Adrenal gland (tissue), 12 donors: ENCODE results near the gene DAPK2. TPM values are rescaled to one million over a fixed set of nuclear protein-coding genes. Genes with fewer than 3 reads are reported as not detected.

Source experiments
- DNase-seq, 7 donors: peaks; one replicate each; pipeline ENCODE4 v3.0.0-alpha.2; 2019 to 2020
- H3K27ac ChIP-seq, 5 donors: fragments of 200-600 bp; sonication (generic) in 4 of 5; 1 replicate in 3 of 5; 2 replicates in 2 of 5; pipeline versions ENCODE4 v1.5.1 to v1.8.0; 2016 to 2020; ENCODE audit warnings: mild to moderate bottlenecking in 1 of 5
- H3K27me3 ChIP-seq: fragments of 200-600 bp; 2 replicates; pipeline ENCODE4 v1.8.0; 2021
- H3K36me3 ChIP-seq, 2 donors: fragments of 200-600 bp; replicated peaks in 1 of 2; 1 replicate in 1 of 2; 2 replicates in 1 of 2; pipeline versions ENCODE4 v1.5.1 to v1.8.0; 2018 to 2022
- H3K4me1 ChIP-seq, 2 donors: fragments of 200-600 bp; replicated peaks in 1 of 2; 1 replicate in 1 of 2; 2 replicates in 1 of 2; pipeline versions ENCODE4 v1.5.1 to v1.8.0; 2018 to 2021
- H3K4me3 ChIP-seq, 4 donors: fragments of 200-600 bp; sonication (generic) in 3 of 4; one replicate each; pipeline ENCODE4 v1.5.1; 2016 to 2018
- H3K9me3 ChIP-seq, 3 donors: fragments of 200-600 bp; sonication (generic) in 1 of 3; replicated peaks in 1 of 3; 1 replicate in 2 of 3; 2 replicates in 1 of 3; pipeline versions ENCODE4 v1.5.1 to v1.8.0; 2016 to 2021
- POLR2A ChIP-seq, 2 donors: fragments of 450-650 bp; IDR thresholded peaks; one replicate each; pipeline ENCODE4 v1.6.1; 2017; ENCODE audit warnings: antibody characterized with exemption in 2 of 2, mild to moderate bottlenecking in 2 of 2, moderate library complexity in 1 of 2
- WGBS, 4 donors: extraction: QIAGEN DNeasy Blood & Tissue Kit in 2 of 4; methylation state at CpG; one replicate each; pipeline versions ENCODE4 v1.1.5 to v1.1.7; 2013 to 2017; 5-methylcytosine and 5-hydroxymethylcytosine counted together
- intact Hi-C, 2 donors: fragments of 100-400 bp; cut with DNase I; formaldehyde crosslinking; loops; one replicate each; pipeline versions ENCODE4 v1.14.1 to v1.15.0; 2022 to 2023
- polyA plus RNA-seq, 3 donors: library from polyadenylated mRNA; stranded (reverse); fragments of 200-250 nt in 2 of 3; fragments of 350-450 nt in 1 of 3; fragmentation: Illumina TruSeq in 1 of 3; extraction: RNeasy Lipid Tissue Mini Kit (QIAGEN cat#74804) in 1 of 3; gene quantifications; one replicate each; pipeline ENCODE4 v1.2.3, GENCODE V29; 2013 to 2014
- total RNA-seq, 9 donors: library from RNA; depleted of rRNA in 4 of 9; stranded (reverse); fragments of >200 nt in 4 of 9; fragments of 120-200 nt in 1 of 9; fragmentation: NEBNext Ultra II Directional in 1 of 9; extraction: Animal tissue kit (Norgen Biotek cat#: 25700) in 1 of 9; gene quantifications; one replicate each; pipeline versions ENCODE4 v1.1.0 to v1.2.4, GENCODE V29; 2013 to 2023
- TF ChIP-seq, protein P1 (sequence below), 6 experiments: fragments of 450-650 bp in 4 of 6; fragments of 200-600 bp in 2 of 6; sonication (generic) in 1 of 6; IDR thresholded peaks; 1 replicate in 5 of 6; 2 replicates in 1 of 6; pipeline versions ENCODE4 v1.5.1 to v1.8.0; 2016 to 2021; ENCODE audit warnings: antibody characterized with exemption in 6 of 6, mild to moderate bottlenecking in 2 of 6, moderate library complexity in 1 of 6
- donor health status: healthy with polysubstance abuse.
- donor health status: Bipolar disorder and iron deficiency.
- donor health status: DM: yes; HTN: yes; CAD: no.
- donor health status: DM: no; HTN: no; CAD: no.
- donor health status: DM: no; HTN: no; CAD: no.
- donor health status: DM: yes; HTN: yes; CAD: no.

Gene DAPK2
- total and polyA plus RNA-seq, 12 donors: 0.97 to 8.7 (median 6.1) TPM

DNA sequence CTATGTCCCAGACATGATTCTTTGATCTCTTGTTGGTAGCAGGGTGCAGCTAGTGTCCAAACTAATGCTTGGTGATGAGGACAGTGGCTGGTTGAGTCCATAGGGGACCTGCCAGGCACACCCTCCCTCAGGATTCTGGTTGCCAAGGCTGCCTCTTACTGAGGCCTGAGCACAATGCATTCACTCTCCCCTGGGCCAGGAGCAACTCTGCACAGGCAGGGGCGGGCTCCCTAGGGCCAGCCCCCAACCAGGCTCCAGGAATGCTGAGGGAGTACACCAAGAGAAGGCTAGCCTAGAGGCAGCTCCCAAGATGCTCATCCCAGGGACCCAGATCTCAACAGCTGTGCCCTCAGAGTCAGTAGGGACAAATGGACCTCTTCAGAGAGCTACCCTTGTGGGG, 166.3 kb downstream of the DAPK2 start:
- peaks cover 4 to 12% of the 10 kb centered on the region in 2 donors for H3K4me1 ChIP-seq
- WGBS, 4 donors: 100% methylated on average over 1 of the region's 1 CpG; no CpG with 5 or more reads in 2 of the 4 donors
- no peaks in the 10 kb centered on the region for H3K9me3 ChIP-seq
- H3K27me3 ChIP-seq: no peaks in the 10 kb centered on the region
- TF ChIP-seq POLR2A (IDR thresholded peaks at IDR 0.05): no peak
- TF ChIP-seq, protein P1, sequence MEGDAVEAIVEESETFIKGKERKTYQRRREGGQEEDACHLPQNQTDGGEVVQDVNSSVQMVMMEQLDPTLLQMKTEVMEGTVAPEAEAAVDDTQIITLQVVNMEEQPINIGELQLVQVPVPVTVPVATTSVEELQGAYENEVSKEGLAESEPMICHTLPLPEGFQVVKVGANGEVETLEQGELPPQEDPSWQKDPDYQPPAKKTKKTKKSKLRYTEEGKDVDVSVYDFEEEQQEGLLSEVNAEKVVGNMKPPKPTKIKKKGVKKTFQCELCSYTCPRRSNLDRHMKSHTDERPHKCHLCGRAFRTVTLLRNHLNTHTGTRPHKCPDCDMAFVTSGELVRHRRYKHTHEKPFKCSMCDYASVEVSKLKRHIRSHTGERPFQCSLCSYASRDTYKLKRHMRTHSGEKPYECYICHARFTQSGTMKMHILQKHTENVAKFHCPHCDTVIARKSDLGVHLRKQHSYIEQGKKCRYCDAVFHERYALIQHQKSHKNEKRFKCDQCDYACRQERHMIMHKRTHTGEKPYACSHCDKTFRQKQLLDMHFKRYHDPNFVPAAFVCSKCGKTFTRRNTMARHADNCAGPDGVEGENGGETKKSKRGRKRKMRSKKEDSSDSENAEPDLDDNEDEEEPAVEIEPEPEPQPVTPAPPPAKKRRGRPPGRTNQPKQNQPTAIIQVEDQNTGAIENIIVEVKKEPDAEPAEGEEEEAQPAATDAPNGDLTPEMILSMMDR (IDR thresholded peaks at IDR 0.05): no peak
- no peak overlapping the region for H3K27ac ChIP-seq
- DNase-seq: no peak
- H3K4me3 ChIP-seq: no peak overlapping the region
- no peaks in the 10 kb centered on the region for H3K36me3 ChIP-seq
- intact Hi-C loops: loop anchor here in 1 of 2 donors (2.0 kb wide), 1 partner anchor 41 kb away; no protein-coding TSS in a partner anchor

DNA sequence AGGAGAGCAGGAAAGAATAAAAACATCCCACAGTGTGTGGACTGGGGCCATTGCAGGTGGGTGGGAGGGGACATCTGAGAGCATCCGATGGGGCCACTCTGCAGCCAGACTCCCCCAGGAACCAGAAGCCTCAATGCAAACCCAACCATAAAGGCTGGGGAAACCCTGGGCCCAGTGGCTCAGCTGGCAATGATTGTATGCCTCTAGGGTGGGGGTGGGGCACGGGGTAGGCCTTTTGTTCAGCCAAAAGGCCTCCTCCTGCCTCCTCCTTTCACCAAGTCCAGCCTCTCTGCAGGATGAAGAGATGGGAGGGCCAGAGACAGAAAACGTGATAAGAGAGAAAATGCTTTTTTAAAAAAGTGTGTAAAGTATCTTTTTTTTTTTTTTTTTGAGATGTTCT, 167.1 kb downstream of the DAPK2 start:
- DNase-seq: no peak
- no peak overlapping the region for H3K27ac ChIP-seq
- no peaks in the 10 kb centered on the region for H3K27me3 ChIP-seq
- intact Hi-C loops: loop anchor here in 1 of 2 donors (2.0 kb wide), 1 partner anchor 40 kb away; no protein-coding TSS in a partner anchor
- H3K4me3 ChIP-seq: no peak overlapping the region
- H3K9me3 ChIP-seq: no peaks in the 10 kb centered on the region
- no peak for TF ChIP-seq POLR2A (IDR thresholded peaks at IDR 0.05)
- TF ChIP-seq, protein P1 (IDR thresholded peaks at IDR 0.05): no peak
- no peaks in the 10 kb centered on the region for H3K36me3 ChIP-seq
- WGBS, 4 donors: 69 to 79% (median 75%) methylated on average over 3 of the region's 3 CpGs
- peaks cover 4 to 12% of the 10 kb centered on the region in 2 donors for H3K4me1 ChIP-seq

DNA sequence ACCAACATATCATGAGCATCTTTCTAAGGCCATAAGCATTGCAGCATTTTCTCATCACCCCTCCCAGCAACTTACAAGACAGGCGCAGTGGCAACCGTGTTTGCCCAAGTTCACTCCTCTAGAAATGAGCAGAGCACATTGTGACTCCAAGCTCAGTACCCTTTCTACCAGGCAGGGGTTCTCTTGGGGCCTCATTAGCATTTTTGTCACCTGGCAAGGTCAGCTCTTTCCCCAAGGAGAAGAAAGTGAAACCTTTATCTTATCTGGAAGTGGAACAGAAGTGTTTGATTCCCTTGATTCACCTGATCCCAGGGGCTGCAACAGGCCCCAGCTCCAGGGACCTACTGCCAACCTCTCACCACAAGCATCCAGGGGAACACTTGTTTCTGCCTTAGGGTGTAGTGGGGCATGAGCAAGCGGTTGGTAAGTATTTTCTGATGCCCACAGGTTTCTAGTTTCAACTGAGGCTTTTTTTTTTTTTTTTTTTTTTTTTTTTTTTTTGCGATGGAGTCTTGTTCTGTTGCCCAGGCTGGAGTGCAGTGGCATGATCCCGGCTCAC, 168.5 kb downstream of the DAPK2 start:
- H3K9me3 ChIP-seq: no peaks in the 10 kb centered on the region
- TF ChIP-seq, protein P1 (IDR thresholded peaks at IDR 0.05): no peak
- no peak for TF ChIP-seq POLR2A (IDR thresholded peaks at IDR 0.05)
- no peak for DNase-seq
- H3K4me1 ChIP-seq: peaks cover 4 to 12% of the 10 kb centered on the region in 2 donors
- H3K27ac ChIP-seq: no peak overlapping the region
- no peaks in the 10 kb centered on the region for H3K36me3 ChIP-seq
- intact Hi-C loops: loop anchor here in 1 of 2 donors (2.0 kb wide), 1 partner anchor 39 kb away; no protein-coding TSS in a partner anchor
- WGBS, 4 donors: 86 to 95% (median 93%) methylated on average over 4 to 5 of the region's 5 CpGs
- H3K27me3 ChIP-seq: no peaks in the 10 kb centered on the region
- no peak overlapping the region for H3K4me3 ChIP-seq

DNA sequence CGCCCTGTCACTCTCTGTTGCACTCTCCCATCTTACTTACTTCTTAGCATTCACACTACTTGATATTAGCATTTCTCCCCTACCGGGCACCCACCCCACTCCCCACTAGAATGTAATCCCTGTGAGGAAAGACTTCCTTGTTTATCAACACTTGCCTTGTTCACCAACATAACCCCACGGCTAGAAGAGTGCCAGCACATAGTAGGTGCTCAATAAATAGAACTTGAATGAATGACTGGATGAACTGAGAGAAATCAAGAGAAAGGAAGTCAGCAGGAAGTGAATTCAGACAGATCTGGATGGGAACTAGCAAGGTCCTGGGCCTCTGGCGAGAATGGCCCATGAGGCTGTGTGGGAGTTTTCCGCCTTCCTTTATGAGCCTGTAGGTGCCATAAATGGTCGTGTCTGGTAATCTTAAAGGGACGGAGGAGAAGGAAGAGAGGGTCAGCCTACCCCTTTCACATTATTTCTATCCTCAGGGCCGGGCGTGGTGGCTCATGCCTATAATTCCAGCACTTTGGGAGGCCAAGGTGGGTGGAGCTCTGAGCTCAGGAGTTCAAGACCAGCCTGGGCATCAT, 170.1 kb downstream of the DAPK2 start:
- intact Hi-C loops: no loop called here
- DNase-seq: no peak
- TF ChIP-seq, protein P1 (IDR thresholded peaks at IDR 0.05): no peak
- TF ChIP-seq POLR2A (IDR thresholded peaks at IDR 0.05): no peak
- H3K27me3 ChIP-seq: no peaks in the 10 kb centered on the region
- H3K9me3 ChIP-seq: no peaks in the 10 kb centered on the region
- H3K36me3 ChIP-seq: no peaks in the 10 kb centered on the region
- peaks cover 4 to 8% of the 10 kb centered on the region in 2 donors for H3K4me1 ChIP-seq
- no peak overlapping the region for H3K27ac ChIP-seq
- WGBS, 4 donors: 48 to 85% (median 76%) methylated on average over 6 to 9 of the region's 9 CpGs
- no peak overlapping the region for H3K4me3 ChIP-seq
